Measurements from ENCODE around the gene C1QL1.

The C1QL1 gene

DNA sequence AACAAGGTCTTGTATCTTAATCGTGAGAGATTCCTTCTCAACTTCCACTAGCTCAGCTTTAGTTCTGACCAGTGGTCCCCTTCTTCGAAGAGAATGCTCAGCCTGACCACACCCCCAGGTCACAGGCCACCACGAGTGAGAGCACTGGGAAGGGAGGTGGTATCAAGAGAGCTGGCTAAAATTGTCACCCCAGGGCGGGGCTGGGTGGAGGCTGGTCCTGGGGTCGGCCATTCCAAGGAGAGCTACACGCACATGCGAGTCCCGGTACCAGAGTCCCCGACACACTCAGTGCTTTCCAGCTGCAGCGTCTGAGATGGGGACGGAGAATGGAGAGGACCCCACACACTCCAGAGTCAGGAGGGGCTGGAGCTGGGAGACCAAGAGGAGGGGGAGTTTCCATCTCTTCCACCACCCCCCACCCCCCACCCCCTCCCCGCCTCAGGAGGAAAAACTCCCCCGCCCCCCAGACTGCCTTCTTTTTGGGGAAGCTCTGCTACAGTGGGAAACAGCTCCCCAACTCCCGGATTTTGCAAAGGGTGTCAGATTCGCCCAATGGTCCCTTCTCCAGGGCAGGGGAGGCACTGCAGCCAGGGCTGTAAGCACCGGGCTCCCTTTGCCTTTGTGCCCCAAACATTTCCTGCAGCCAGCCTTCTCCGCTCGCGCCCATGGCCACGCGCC is 1.6 kb downstream of the C1QL1 start:
- TF ChIP-seq CTCF (IDR thresholded peaks at IDR 0.05) = no peak
- H3K4me3 ChIP-seq (ENCODE audit: low read depth in 1 of 2, low read length in 1 of 2) = no peak overlapping the region
- H3K27me3 ChIP-seq = peaks cover 90% of the 10 kb centered on the region

DNA sequence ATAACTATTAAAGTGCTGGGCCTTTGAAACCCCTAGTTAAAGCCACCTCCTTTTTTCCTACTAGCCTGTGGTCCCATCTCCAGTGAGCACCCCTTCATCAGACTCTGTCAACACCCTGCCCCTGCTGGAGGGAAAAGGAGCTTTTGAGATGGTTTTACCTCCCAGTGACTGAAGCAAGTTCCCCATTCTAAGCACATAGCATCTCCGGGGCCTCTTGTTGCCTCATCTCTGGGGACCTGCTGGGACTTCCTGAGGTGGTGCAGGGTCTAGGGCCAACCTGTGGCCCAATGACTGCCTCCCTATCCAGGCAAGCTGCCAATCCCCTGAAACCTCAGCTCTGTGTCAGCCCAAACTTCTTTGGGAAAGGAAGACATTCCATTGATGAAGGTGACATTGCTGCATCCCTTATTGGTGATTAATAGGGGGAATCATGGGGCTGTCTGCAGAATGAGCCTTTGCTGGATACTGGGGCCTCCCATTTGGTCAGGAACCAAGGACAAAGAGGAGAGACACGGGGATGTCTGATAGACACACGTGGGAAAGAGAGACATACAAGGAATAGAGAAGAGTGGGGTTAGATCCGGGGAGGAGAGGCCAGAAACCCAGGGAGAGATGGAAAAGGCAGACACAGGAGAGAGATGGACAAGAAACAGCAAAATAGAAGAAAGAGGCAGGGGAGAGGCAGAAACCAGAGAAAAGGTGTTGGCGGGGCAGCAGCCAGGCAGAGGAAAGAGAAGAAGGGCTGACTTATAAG is 2.4 kb downstream of the C1QL1 start:
- H3K4me3 ChIP-seq (ENCODE audit: low read depth in 1 of 2, low read length in 1 of 2) = no peak overlapping the region
- H3K9me3 ChIP-seq = no peaks in the 10 kb centered on the region
- TF ChIP-seq CTCF (IDR thresholded peaks at IDR 0.05) = no peak
- H3K36me3 ChIP-seq = no peaks in the 10 kb centered on the region
- no peak overlapping the region for H3K27ac ChIP-seq
- peaks cover 89% of the 10 kb centered on the region for H3K27me3 ChIP-seq
- peaks cover 31 to 43% of the 10 kb centered on the region in 2 experiments for H3K4me1 ChIP-seq (ENCODE audit: control insufficient read depth in 1 of 2, insufficient read depth in 1 of 2, low read depth in 1 of 2, low read length in 1 of 2)

More for the DNA sequence above, 1.6 kb downstream of the C1QL1 start:
- H3K4me1 ChIP-seq (ENCODE audit: control insufficient read depth in 1 of 2, insufficient read depth in 1 of 2, low read depth in 1 of 2, low read length in 1 of 2) = peaks cover 31 to 43% of the 10 kb centered on the region in 2 experiments
- H3K27ac ChIP-seq = no peak overlapping the region
- H3K36me3 ChIP-seq = no peaks in the 10 kb centered on the region
- H3K9me3 ChIP-seq = no peaks in the 10 kb centered on the region

DNA sequence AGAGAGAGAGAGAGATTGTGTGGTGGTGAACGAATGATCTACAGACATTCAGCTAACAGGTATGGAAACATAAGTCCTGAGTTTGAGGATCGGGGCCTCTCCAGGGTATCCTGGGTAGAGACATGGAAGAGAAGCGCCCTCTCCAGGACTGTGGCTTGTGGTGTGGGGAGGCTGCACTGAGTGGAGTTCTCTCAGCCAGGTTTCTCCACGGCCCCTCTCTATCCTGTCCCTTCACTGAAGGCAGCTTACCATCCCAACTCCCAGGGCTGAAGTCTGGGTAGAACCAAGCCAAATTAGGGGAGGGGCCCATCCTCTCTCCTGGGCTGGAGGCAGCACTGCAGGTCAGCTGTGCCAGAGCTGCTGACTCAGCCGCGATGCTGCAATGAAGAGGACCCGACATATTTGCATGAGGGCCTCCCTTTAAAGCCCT is 6.2 kb downstream of the C1QL1 start:
- no peaks in the 10 kb centered on the region for H3K9me3 ChIP-seq
- no peak overlapping the region for H3K4me3 ChIP-seq (ENCODE audit: low read depth in 1 of 2, low read length in 1 of 2)
- no peak for TF ChIP-seq CTCF (IDR thresholded peaks at IDR 0.05)
- peaks cover 17% of the 10 kb centered on the region in 2 experiments for H3K4me1 ChIP-seq (ENCODE audit: control insufficient read depth in 1 of 2, insufficient read depth in 1 of 2, low read depth in 1 of 2, low read length in 1 of 2)
- H3K36me3 ChIP-seq = no peaks in the 10 kb centered on the region
- no peak overlapping the region for H3K27ac ChIP-seq
- H3K27me3 ChIP-seq = peaks cover 89% of the 10 kb centered on the region

GRCh38 chr17:44960691-44961090 is 7.4 kb downstream of the C1QL1 start:
- no peak for TF ChIP-seq CTCF (IDR thresholded peaks at IDR 0.05)

GRCh38 chr17:44959821-44960531 is 8.1 kb downstream of the C1QL1 start:
- TF ChIP-seq CTCF (IDR thresholded peaks at IDR 0.05) = no peak
- Histone ChIP-seq H3K27ac (no peak overlapping the region), H3K9me3 (no peaks in the 10 kb centered on the region), H3K27me3 (peaks cover 91% of the 10 kb centered on the region), H3K4me1 (ENCODE audit: control insufficient read depth in 1 of 2, insufficient read depth in 1 of 2, low read depth in 1 of 2, low read length in 1 of 2) (no peaks in the 10 kb centered on the region), H3K4me3 (ENCODE audit: low read depth in 1 of 2, low read length in 1 of 2) (no peak overlapping the region), H3K36me3 (no peaks in the 10 kb centered on the region)

More at GRCh38 chr17:44960691-44961090, 7.4 kb downstream of the C1QL1 start:
- Histone ChIP-seq H3K27me3 (peaks cover 89% of the 10 kb centered on the region), H3K4me1 (ENCODE audit: control insufficient read depth in 1 of 2, insufficient read depth in 1 of 2, low read depth in 1 of 2, low read length in 1 of 2) (peaks cover 6% of the 10 kb centered on the region in 2 experiments), H3K27ac (no peak overlapping the region), H3K9me3 (no peaks in the 10 kb centered on the region), H3K4me3 (ENCODE audit: low read depth in 1 of 2, low read length in 1 of 2) (no peak overlapping the region), H3K36me3 (no peaks in the 10 kb centered on the region)
